AG04449 (cell line): Measurements from ENCODE around the gene CFAP57.

Experiments
- CTCF ChIA-PET: fragments of 350-600 bp; formaldehyde crosslinking; extraction: SDS; loops from one replicate; lab custom pipeline; 2021; ENCODE audit warnings: antibody characterized with exemption; lab: Yijun Ruan, JAX
- POLR2A ChIA-PET: fragments of 400-600, 350-600 bp; formaldehyde crosslinking; extraction: SDS; loops from one replicate; lab custom pipeline; 2020; ENCODE audit warnings: antibody characterized with exemption, inconsistent platforms; lab: Yijun Ruan, JAX
- DNase-seq: peaks from one replicate; pipeline ENCODE4 v3.0.0-alpha.2; 2010; ENCODE audit warnings: low read depth, low spot score
- H3K4me3 ChIP-seq: 2 replicates; pipeline ENCODE4 v1.5.1; 2011; ENCODE audit warnings: low read depth, mild to moderate bottlenecking, control low read depth, low read length
- CTCF ChIP-seq: IDR thresholded peaks from one replicate; pipeline ENCODE4 v1.5.1; 2011; ENCODE audit warnings: mild to moderate bottlenecking, moderate library complexity, low read length, control low read depth, inconsistent platforms; ENCODE audit not compliant: insufficient read depth; ENCODE audit errors: missing control alignments

CFAP57 gene

DNA sequence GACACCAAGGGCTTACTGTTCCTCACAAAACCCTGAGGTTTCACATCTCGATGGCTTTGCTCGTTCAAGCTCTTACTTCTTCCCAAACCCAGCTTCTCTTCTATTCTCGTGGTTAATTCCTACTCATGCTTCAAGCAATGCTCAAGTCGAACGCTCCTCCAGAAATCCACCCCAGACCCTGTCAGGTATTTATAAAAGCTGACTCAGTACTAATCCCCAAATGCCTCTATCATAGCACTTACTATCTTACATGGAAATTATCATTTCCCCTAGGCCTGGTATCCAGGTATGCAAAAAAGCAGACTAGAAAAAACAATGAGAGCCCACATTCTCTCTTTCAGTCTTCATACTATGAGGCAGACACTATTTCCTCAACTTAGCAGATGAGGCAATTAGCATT is 6.4 kb upstream of the CFAP57 start:
- POLR2A ChIA-PET: no interaction called here
- no peak for TF ChIP-seq CTCF
- no peak for DNase-seq
- no peak overlapping the region for H3K4me3 ChIP-seq
- CTCF ChIA-PET: interaction anchor here (1.5 kb wide), 1 partner anchor 14 kb away, joined by 5 read pairs; no protein-coding TSS in a partner anchor

- DNase-seq: no peak
- ChIA-PET POLR2A (interaction anchor here (1.5 kb wide), 1 partner anchor 35 kb away, joined by 6 read pairs; no protein-coding TSS in a partner anchor), CTCF (interaction anchor here (1.0 to 1.2 kb wide), 2 partner anchors 56 to 259 kb away, joined by 3 read pairs; no protein-coding TSS in a partner anchor)
- H3K4me3 ChIP-seq: peak overlapping the region; percentile 95
- TF ChIP-seq CTCF: no peak
These were observed 736 bp upstream of the CFAP57 start for GRCh38 chr1:43171312-43171875.

GRCh38 chr1:43172527-43172972 is 420 bp downstream of the CFAP57 start:
- peak overlapping the region; percentile 95 for H3K4me3 ChIP-seq
- peak; percentile 26 for DNase-seq
- TF ChIP-seq CTCF: no peak
- CTCF ChIA-PET: interaction anchor here (1.0 to 1.3 kb wide), 2 partner anchors 258 to 260 kb away, joined by 3 read pairs; no protein-coding TSS in a partner anchor
- POLR2A ChIA-PET: interaction anchor here (1.5 kb wide), 1 partner anchor 34 kb away, joined by 6 read pairs; no protein-coding TSS in a partner anchor

DNA sequence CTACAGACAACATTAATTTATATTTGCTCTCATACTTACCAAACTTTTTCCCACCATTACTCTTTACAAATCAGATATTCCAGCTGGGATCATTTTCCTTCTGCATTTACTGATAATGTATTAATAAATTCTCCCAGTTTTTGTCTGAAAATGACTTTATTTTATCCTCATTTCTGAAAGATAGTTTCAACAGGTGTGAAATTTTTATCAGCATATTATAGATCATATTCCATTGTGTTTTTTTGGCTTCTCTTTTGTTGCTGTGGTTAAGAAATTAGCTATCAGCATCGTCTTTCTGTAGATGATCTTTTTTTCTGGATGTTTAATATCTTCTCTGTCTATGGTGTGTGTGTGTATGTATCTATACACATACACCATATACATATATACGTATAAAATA is 2.7 kb downstream of the CFAP57 start:
- DNase-seq: no peak
- TF ChIP-seq CTCF: no peak
- POLR2A ChIA-PET: no interaction called here
- CTCF ChIA-PET: no interaction called here
- no peak overlapping the region for H3K4me3 ChIP-seq

DNA sequence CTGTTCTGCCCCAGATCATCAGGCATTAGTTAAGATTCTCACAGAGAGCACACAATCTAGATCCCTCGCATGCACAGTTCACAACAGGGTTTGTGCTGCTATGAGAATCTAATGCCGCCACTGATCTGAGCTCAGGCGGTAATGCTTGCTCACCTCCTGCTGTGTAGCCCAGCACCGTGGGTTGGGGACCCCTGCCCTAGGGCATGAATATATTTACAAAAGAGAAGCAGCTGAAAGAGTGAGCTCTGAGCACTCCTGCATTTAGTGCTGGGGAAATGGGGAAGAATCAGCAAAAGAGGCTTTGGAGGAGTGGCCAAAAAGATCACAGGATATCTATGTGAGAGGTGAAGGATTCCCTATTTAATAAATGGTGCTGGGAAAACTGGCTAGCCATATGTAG is 5.6 kb downstream of the CFAP57 start:
- ChIA-PET POLR2A (no interaction called here), CTCF (no interaction called here)
- DNase-seq: no peak
- no peak for TF ChIP-seq CTCF
- H3K4me3 ChIP-seq: no peak overlapping the region

GRCh38 chr1:43184388-43184787 is 12.3 kb downstream of the CFAP57 start:
- CTCF ChIA-PET: no interaction called here
- H3K4me3 ChIP-seq: no peak overlapping the region
- POLR2A ChIA-PET: no interaction called here
- no peak for DNase-seq
- TF ChIP-seq CTCF: no peak
